ENCODE results near the gene NAXE.

GRCh38 chr1:156574039-156574633 is 17.4 kb upstream of the NAXE start:
- TF ChIP-seq CTCF (IDR thresholded peaks at IDR 0.05; ENCODE audit: low read length) (no peak), EZH2 (IDR thresholded peaks at IDR 0.05; ENCODE audit: borderline replicate concordance, low read length) (no peak)
